Liver (tissue), 3 donors: ENCODE results near the gene RAB37.

Experiments
- ATF3 ChIP-seq: IDR thresholded peaks from 2 replicates; pipeline ENCODE4 v1.6.1; 2016; ENCODE audit warnings: antibody characterized with exemption
- CTCF ChIP-seq: fragments of 150-350 bp; IDR thresholded peaks from 2 replicates; pipeline ENCODE4 v1.5.1; 2017; ENCODE audit warnings: improper control_type of control experiment, low read depth, low read length; ENCODE audit not compliant: missing input control
- EGR1 ChIP-seq, 2 donors: IDR thresholded peaks; 2 replicates each; pipeline ENCODE4 v1.6.1; 2016 to 2018; ENCODE audit warnings: antibody characterized with exemption in 2 of 2, low read depth in 2 of 2
- MAX ChIP-seq: IDR thresholded peaks from 2 replicates; pipeline ENCODE4 v1.6.1; 2016; ENCODE audit warnings: antibody characterized with exemption
- REST ChIP-seq: IDR thresholded peaks from 2 replicates; pipeline ENCODE4 v1.6.1; 2016; ENCODE audit warnings: antibody characterized with exemption, mild to moderate bottlenecking
- donor health status: healthy.
- donor health status: healthy.

GRCh38 chr17:74795327-74796020 is 58.4 kb downstream of the RAB37 start:
- TF ChIP-seq ATF3, result no peak
- no peak for TF ChIP-seq REST
- no peak for TF ChIP-seq CTCF
- no peak for TF ChIP-seq EGR1 (IDR thresholded peaks at IDR 0.05; ENCODE audit: low read depth in 2 of 2)
- TF ChIP-seq MAX, result no peak
